Upper lobe of left lung (tissue), 6 donors: Measurements from ENCODE around the gene ECE1. TPM values are rescaled to one million over a fixed set of nuclear protein-coding genes. Genes with fewer than 3 reads are reported as not detected.

Source experiments
- total RNA-seq, 6 donors: library from RNA; depleted of rRNA in 4 of 6; stranded (reverse); fragments of >200 nt in 4 of 6; gene quantifications; one replicate each; pipeline versions ENCODE4 v1.1.0 to v1.2.1, GENCODE V29; 2016 to 2021
- donor health status: DM: no; HTN: no; CAD: no; lungs with moderate emphysema.
- donor health status: DM: no; HTN: yes; CAD: no; lungs with severe emphysema.

The ECE1 gene
- total RNA-seq, 6 donors from 2014 or later = 55.8 to 120 (median 74.8) TPM

Other genes with a start within 250 kb of the ECE1 start
- gene EIF4G3, start 113.6 kb downstream of the ECE1 start, total RNA-seq = 10 to 100 TPM; 23.7 to 75.4 (median 38.3) TPM
- gene NBPF3, start 149.7 kb upstream of the ECE1 start, total RNA-seq = 10 to 100 TPM in 1 of 6 donors, 1 to 10 TPM in 5; 5.9 to 17.3 (median 8.5) TPM
- 100 to 1,000 TPM in 4 of 6 donors, 10 to 100 TPM in 2; 72.3 to 327 (median 182) TPM for gene ALPL, start 219.0 kb upstream of the ECE1 start, total RNA-seq